ENCODE results near the gene VASH2. TPM values are rescaled to one million over a fixed set of nuclear protein-coding genes. Genes with fewer than 3 reads are reported as not detected.

Gene VASH2
- total RNA-seq, 1 experiment from 2014 or later = 303 TPM

- TF ChIP-seq RORB (CRISPR knock-in tag; IDR thresholded peaks at IDR 0.05) (no peak), GTF2I (CRISPR knock-in tag; conservative IDR thresholded peaks at IDR 0.05) (peak; percentile 56; the same call in 1 of the 2 replicates), MYBL2 (CRISPR knock-in tag; IDR thresholded peaks at IDR 0.05) (no peak), NR2C2 (CRISPR knock-in tag; IDR thresholded peaks at IDR 0.05) (no peak)
- peaks cover 50% of the 10 kb centered on the region for H3K9me3 Mint-ChIP-seq
- ChIA-PET CTCF (interaction anchor here (0.6 kb wide), 1 partner anchor 38 kb away, joined by 3 read pairs; no protein-coding TSS in a partner anchor), POLR2A (no interaction called here)
- no peak for ATAC-seq
- H3K36me3 Mint-ChIP-seq = peaks cover 94% of the 10 kb centered on the region
- no peak for DNase-seq (ENCODE audit: low spot score)
- peaks cover 60% of the 10 kb centered on the region for H3K4me1 Mint-ChIP-seq
- peak overlapping the region; percentile 46; the same call in 1 of the 2 replicates for H3K27ac Mint-ChIP-seq
- no peaks in the 10 kb centered on the region; the same call in 1 of the 2 replicates for H3K27me3 Mint-ChIP-seq (ENCODE audit: low read depth)
- no peak overlapping the region for H3K4me3 Mint-ChIP-seq
Observed at GRCh38 chr1:212902054-212902453, 48.3 kb upstream of the VASH2 start.

- peak overlapping the region; percentile 84 for H3K27ac Mint-ChIP-seq
- peaks cover 88% of the 10 kb centered on the region for H3K36me3 Mint-ChIP-seq
- no peak for ATAC-seq
- DNase-seq (ENCODE audit: low spot score) = no peak
- ChIA-PET POLR2A (no interaction called here), CTCF (no interaction called here)
- H3K27me3 Mint-ChIP-seq (ENCODE audit: low read depth) = no peaks in the 10 kb centered on the region; the same call in 1 of the 2 replicates
- peaks cover 69% of the 10 kb centered on the region for H3K4me1 Mint-ChIP-seq
- no peak overlapping the region for H3K4me3 Mint-ChIP-seq
- H3K9me3 Mint-ChIP-seq = peaks cover 50% of the 10 kb centered on the region
- TF ChIP-seq AFF4 (CRISPR knock-in tag; IDR thresholded peaks at IDR 0.05; ENCODE audit: borderline replicate concordance) (no peak), GTF2I (CRISPR knock-in tag; conservative IDR thresholded peaks at IDR 0.05) (no peak), ZBTB43 (CRISPR knock-in tag; IDR thresholded peaks at IDR 0.05) (no peak), NFATC4 (CRISPR knock-in tag; IDR thresholded peaks at IDR 0.05) (no peak), SOX15 (CRISPR knock-in tag; IDR thresholded peaks at IDR 0.05) (no peak), E2F5 (CRISPR knock-in tag; IDR thresholded peaks at IDR 0.05) (no peak), MXD4 (CRISPR knock-in tag; IDR thresholded peaks at IDR 0.05; ENCODE audit: borderline replicate concordance) (no peak), RORB (CRISPR knock-in tag; IDR thresholded peaks at IDR 0.05) (no peak), ATF6 (CRISPR knock-in tag; IDR thresholded peaks at IDR 0.05) (no peak), ARID4B (CRISPR knock-in tag; IDR thresholded peaks at IDR 0.05; ENCODE audit: borderline replicate concordance) (no peak), ATF3 (CRISPR knock-in tag; conservative IDR thresholded peaks at IDR 0.05) (no peak), ZNF416 (CRISPR knock-in tag; IDR thresholded peaks at IDR 0.05) (no peak), CTCF (IDR thresholded peaks at IDR 0.05) (no peak), ZNF281 (CRISPR knock-in tag; IDR thresholded peaks at IDR 0.05) (no peak), FOXK1 (CRISPR knock-in tag; IDR thresholded peaks at IDR 0.05) (no peak)
Observed at GRCh38 chr1:212903664-212904063, 46.7 kb upstream of the VASH2 start.

All from WTC11 (cell line).